ENCODE results near the gene TRPV2. TPM values are rescaled to one million over a fixed set of nuclear protein-coding genes. Genes with fewer than 3 reads are reported as not detected.

TRPV2 gene
- total RNA-seq, 1 experiment from 2014 or later, result 5.5 TPM

DNA sequence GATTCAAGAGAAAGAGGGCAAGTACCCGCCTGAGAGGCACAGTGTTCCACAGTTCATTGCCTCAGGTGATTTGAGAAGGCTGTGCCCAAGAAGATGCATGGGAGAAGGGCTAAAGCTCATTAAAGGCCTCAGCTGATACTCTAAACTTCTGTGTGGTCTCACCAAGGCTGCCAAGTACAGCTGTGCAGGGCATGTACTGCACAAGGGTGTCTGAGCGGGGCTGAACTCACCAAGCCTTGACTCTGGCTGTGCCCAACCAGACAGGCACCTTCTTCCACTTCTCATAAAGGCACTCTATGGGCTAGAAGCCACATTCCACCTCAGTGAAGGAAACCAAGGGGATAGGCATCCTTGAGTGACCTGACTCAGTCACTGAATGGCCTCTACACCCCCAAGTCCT is 63.9 kb downstream of the TRPV2 start:
- no peak for DNase-seq
- H3K36me3 ChIP-seq (replicated peaks; ENCODE audit: control insufficient read depth, insufficient read depth, low read length), result peaks cover 2% of the 10 kb centered on the region
- H3K27me3 ChIP-seq (ENCODE audit: control insufficient read depth, insufficient read depth, low read length), result no peaks in the 10 kb centered on the region; the same call in 1 of the 2 replicates
- no peak overlapping the region for H3K4me3 ChIP-seq (ENCODE audit: insufficient read depth, low read depth, low read length)

GRCh38 chr17:16480995-16481394 is 65.6 kb downstream of the TRPV2 start:
- DNase-seq, result no peak
- Histone ChIP-seq H3K27me3 (ENCODE audit: control insufficient read depth, insufficient read depth, low read length) (no peaks in the 10 kb centered on the region; the same call in 1 of the 2 replicates), H3K4me3 (ENCODE audit: insufficient read depth, low read depth, low read length) (no peak overlapping the region), H3K36me3 (replicated peaks; ENCODE audit: control insufficient read depth, insufficient read depth, low read length) (peaks cover 2% of the 10 kb centered on the region)

DNA sequence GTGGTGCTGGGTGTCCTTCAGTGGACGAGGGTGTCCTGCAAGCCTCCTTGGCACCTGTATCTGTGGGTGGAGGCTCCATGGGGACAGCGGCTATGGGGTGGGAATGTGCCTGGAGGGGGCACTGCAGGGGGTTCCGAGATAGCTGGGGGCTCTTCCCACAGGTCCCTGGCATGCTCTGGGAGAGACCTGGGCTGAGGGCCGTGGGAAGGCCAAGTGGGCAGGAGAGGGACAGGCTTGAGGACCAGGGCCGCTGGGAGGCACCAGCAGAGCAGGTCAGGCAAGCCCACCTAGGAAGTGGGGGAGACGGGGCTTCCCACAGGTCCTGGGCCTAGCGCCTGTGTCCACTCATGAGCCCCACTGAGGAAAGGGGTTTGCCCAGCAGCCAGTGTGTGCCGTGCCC is 66.9 kb downstream of the TRPV2 start:
- no peak overlapping the region for H3K4me3 ChIP-seq (ENCODE audit: insufficient read depth, low read depth, low read length)
- H3K36me3 ChIP-seq (replicated peaks; ENCODE audit: control insufficient read depth, insufficient read depth, low read length), result peaks cover 2% of the 10 kb centered on the region
- no peak for DNase-seq
- no peaks in the 10 kb centered on the region; the same call in 1 of the 2 replicates for H3K27me3 ChIP-seq (ENCODE audit: control insufficient read depth, insufficient read depth, low read length)

GRCh38 chr17:16483021-16483645 is 67.8 kb downstream of the TRPV2 start:
- Histone ChIP-seq H3K36me3 (replicated peaks; ENCODE audit: control insufficient read depth, insufficient read depth, low read length) (peaks cover 2% of the 10 kb centered on the region), H3K4me3 (ENCODE audit: insufficient read depth, low read depth, low read length) (no peak overlapping the region), H3K27me3 (ENCODE audit: control insufficient read depth, insufficient read depth, low read length) (no peaks in the 10 kb centered on the region; the same call in 1 of the 2 replicates)
- no peak for DNase-seq

GRCh38 chr17:16484445-16485175 is 69.2 kb downstream of the TRPV2 start:
- Histone ChIP-seq H3K27me3 (ENCODE audit: control insufficient read depth, insufficient read depth, low read length) (no peaks in the 10 kb centered on the region; the same call in 1 of the 2 replicates), H3K36me3 (replicated peaks; ENCODE audit: control insufficient read depth, insufficient read depth, low read length) (no peaks in the 10 kb centered on the region; the same call in 1 of the 2 replicates), H3K4me3 (ENCODE audit: insufficient read depth, low read depth, low read length) (peak overlapping the region; percentile 24)
- DNase-seq, result peak; percentile 77

Other genes starting within 250 kb of the TRPV2 start
- 45.8 and 67.7 TPM in 2 replicates for gene NCOR1, start 200.0 kb upstream of the TRPV2 start, total RNA-seq (2014; rRNA removed; shearing (Covaris generic))
- 30.7 and 53.8 TPM in 2 replicates for gene PIGL, start 198.4 kb upstream of the TRPV2 start, total RNA-seq (2014; rRNA removed; shearing (Covaris generic))
- 135 and 159 TPM in 2 replicates for gene CENPV, start 62.1 kb upstream of the TRPV2 start, total RNA-seq (2014; rRNA removed; shearing (Covaris generic))
- 1,890 and 2,261 TPM in 2 replicates for gene UBB, start 34.5 kb upstream of the TRPV2 start, total RNA-seq (2014; rRNA removed; shearing (Covaris generic))
- gene LRRC75A, start 76.6 kb downstream of the TRPV2 start, total RNA-seq (2014; rRNA removed; shearing (Covaris generic)), result 3.3 and 5.9 TPM in 2 replicates
- gene ZNF287, start 153.6 kb downstream of the TRPV2 start, total RNA-seq (2014; rRNA removed; shearing (Covaris generic)), result 1.4 and 4.7 TPM in 2 replicates
- 1.9 and 2.3 TPM in 2 replicates for gene ZNF624, start 238.3 kb downstream of the TRPV2 start, total RNA-seq (2014; rRNA removed; shearing (Covaris generic))